Measurements from ENCODE around the gene RASAL2. TPM values are rescaled to one million over a fixed set of nuclear protein-coding genes. Genes with fewer than 3 reads are reported as not detected.
"Not testable (repeated sequence)": the region's sequence is repeated elsewhere in the genome, so short reads cannot be mapped to it uniquely, and the experiment has no call there.

Gene RASAL2
- total RNA-seq, 1 experiment from 2014 or later: 12.2 TPM

DNA sequence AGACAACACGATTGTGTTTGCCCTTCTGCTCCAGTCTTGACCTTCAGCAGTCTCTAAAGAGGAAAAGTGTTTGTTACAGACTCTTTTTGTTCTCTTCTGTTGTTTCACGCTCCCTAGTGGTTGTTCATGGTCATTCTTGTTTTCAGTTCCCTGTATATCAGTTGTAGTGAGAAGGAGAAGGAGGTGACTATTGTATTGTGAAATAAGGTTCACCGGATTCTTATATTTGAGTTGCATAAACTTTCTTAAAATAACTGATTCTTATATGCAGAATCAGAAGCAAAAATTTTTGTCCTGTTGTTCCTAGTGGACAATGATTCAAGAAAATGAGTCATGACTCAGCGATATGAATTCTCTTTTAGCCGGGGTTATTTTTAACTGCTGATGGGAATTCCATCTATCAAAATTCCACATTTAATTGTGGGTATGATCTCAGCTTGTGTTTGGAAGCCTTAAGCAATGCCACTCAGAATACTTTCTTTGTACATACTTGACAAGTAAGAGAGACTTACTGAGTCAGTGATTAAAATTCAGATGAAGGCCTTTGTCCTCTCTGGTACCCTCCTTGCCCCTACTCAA is 250.7 kb downstream of the RASAL2 start:
- DNase-seq (ENCODE audit: low read depth): peak; percentile 48

GRCh38 chr1:178345238-178345637 is 251.3 kb downstream of the RASAL2 start:
- no peak for DNase-seq (ENCODE audit: low read depth)

DNA sequence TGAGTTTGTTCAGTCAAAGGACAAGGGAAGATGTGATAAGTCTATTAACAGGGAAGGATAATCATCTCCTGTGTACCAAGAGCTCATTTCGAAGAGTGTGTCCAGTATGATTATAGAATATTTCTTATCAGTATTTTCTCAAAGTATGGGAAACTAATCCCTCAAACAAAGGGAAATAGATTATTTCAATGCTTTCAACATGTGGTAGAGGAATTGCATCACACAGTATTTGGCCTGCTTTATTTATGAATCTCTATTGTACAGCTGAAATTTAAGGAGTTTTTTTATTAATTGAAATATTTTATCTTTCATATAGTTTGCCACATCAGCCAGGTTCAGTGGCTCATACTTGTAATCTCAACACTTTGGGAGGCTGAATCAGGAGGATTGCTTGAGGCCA is 251.9 kb downstream of the RASAL2 start:
- DNase-seq (ENCODE audit: low read depth): no peak

GRCh38 chr1:178349801-178350200 is 255.9 kb downstream of the RASAL2 start:
- no peak for DNase-seq (ENCODE audit: low read depth)

- DNase-seq (ENCODE audit: low read depth): not testable (repeated sequence)
Observed at GRCh38 chr1:178351911-178352310, 258.0 kb downstream of the RASAL2 start.

DNA sequence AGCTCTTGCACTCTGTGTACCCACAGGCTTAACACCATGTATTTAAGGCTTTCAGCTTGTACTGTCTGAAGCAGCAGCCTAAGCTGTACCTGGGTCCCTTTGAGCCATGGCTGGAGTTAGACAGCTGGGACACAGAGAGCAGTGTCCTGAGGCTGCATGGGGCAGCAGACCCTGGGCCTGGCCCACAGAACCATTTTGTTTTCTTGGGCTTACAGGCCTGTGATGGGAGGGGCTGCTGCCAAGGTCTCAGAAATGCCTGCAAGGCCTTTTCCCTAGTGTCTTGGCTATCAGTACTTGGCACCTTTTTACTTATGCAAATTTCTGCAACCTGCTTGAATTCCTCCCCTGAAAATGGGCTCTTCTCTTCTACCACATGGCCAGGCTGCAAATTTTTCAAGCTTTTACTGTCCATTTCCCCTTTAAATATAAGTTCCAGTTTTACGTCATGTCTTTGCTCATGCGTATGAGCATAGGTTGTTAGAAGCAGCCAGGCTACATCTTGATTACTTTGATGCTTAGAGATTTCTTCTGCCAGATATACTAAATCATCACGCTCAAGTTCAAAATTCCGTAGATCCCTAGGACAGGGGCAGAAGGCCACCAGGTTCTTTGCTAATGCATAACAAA is 259.0 kb downstream of the RASAL2 start:
- DNase-seq (ENCODE audit: low read depth): no peak

DNA sequence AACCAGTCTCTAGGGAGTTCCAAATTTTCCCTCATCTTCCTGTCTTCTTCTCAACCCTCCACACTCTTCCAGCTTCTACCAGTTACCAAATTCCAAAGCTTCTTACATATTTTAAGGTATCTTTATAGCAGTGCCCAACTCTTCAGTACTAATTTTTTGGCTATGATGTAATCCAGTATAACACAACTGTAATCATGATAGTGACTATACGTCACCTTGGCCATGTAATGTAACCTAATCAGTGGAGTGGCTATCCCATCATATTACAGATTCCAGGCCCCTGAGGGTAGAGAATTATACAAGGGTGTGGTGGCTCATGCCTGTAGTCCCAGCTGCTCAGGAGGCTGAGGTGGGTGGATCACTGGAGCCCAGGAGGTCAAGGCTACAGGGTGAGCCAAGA is 259.6 kb downstream of the RASAL2 start:
- peak; percentile 3 for DNase-seq (ENCODE audit: low read depth)

- DNase-seq (ENCODE audit: low read depth): peak; percentile 5
Observed at GRCh38 chr1:178354816-178355215, 260.9 kb downstream of the RASAL2 start.

DNA sequence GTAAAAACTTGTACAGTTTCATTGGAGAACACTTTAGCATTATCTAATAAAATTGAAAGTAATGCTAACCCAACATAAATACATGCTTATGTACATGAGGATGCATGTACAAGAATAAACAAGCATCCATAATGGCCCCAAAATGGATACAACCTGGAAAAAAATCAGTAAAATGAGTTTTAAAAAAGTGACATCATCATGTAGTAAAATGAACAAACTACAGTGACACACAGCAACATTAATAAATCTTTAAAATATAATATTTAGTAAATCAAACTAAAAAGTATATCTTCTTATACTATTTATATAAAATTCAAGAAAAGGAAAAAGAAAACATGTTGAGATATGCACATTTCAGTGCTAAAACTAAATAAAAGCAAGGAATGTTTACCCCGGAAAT is 262.4 kb downstream of the RASAL2 start:
- DNase-seq (ENCODE audit: low read depth): no peak

DNA sequence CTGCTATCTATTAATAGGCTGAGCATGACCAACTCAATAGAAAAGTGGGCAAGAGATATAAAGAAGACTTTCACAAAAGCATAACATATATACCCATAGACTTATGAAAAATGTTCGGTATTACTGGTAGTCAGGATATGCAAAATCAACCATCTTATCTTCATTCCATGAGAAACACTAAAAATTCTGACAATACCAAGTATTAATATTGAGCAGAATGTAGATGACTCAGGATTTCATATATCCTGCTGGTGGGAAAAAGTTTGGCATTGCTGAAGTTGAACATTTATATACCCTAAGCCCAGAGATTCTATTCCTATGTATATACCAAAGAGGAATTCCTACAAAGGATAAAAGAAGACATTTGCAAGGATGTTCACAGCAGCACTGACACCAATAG is 264.6 kb downstream of the RASAL2 start:
- DNase-seq (ENCODE audit: low read depth): no peak

GRCh38 chr1:178360421-178360820 is 266.5 kb downstream of the RASAL2 start:
- DNase-seq (ENCODE audit: low read depth): no peak

- peak; percentile 23 for DNase-seq (ENCODE audit: low read depth)
Observed at GRCh38 chr1:178361847-178362246, 267.9 kb downstream of the RASAL2 start.

GRCh38 chr1:178362747-178363146 is 268.8 kb downstream of the RASAL2 start:
- no peak for DNase-seq (ENCODE audit: low read depth)

- no peak for DNase-seq (ENCODE audit: low read depth)
Observed at GRCh38 chr1:178364782-178365181, 270.9 kb downstream of the RASAL2 start.

- no peak for DNase-seq (ENCODE audit: low read depth)
Observed at GRCh38 chr1:178367151-178367550, 273.2 kb downstream of the RASAL2 start.

- DNase-seq (ENCODE audit: low read depth): no peak
Observed at GRCh38 chr1:178368208-178368607, 274.3 kb downstream of the RASAL2 start.

DNA sequence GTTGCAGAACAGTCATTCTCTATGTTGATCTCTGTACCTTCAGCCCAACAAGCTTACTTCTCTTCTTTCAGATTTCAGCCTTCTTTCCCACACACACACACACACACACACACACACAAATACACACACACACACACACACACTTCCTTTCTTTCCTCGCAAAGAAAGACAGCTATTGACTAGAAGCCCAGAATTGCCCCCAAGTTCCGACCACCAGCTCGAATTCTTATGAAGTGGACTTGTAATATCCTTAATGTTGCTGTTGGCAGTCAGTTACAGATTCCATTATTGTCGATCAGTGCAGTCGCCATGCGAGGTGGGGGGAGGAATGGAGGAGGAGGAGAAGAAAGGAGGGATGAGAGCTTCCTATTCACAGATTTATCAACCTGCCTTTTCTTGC is 277.3 kb downstream of the RASAL2 start:
- DNase-seq (ENCODE audit: low read depth): no peak

DNA sequence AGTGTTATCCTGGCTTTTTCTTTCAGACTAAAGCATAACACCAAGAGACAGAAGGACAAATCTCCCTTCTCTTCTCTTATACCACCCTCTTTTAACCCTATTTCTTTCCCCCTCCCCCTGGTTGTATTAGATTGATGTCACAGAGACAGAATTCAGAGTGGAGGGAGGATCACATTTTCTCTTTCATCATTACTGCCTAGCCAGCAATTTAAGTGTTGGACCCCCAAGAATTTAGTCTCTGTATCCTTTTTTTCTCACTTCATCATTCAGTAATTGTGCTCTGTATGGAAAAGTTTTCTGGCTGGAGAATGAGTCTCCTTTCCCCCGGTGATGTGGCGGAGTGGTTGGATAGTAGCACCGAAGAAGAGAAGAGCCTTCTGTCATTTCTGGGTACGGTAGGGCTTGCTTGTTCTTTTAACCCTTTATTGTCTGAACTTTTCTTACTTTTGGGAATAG is 278.1 kb downstream of the RASAL2 start:
- DNase-seq (ENCODE audit: low read depth): no peak

- no peak for DNase-seq (ENCODE audit: low read depth)
Observed at GRCh38 chr1:178374016-178374415, 280.1 kb downstream of the RASAL2 start.

DNA sequence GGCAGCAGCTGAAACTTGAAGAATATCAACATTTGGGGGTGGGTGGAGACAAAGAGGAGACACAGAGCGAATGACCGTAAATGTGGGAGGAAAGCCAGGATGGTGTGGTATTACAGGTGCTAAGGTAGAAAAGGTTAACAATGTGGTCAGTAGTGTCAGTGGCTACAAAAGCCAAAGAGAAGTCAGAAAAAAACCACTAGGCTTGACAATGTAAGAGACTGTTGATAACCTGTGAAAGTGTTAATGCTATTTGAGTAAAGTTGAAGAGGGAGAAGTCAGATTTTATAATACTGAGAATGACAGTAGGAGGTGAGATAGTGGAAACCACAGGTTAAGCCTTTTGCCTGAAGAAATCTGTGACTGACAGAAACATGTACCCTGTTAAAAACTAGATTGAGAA is 282.1 kb downstream of the RASAL2 start:
- no peak for DNase-seq (ENCODE audit: low read depth)

GRCh38 chr1:178379807-178380206 is 285.9 kb downstream of the RASAL2 start:
- no peak for DNase-seq (ENCODE audit: low read depth)

- no peak for DNase-seq (ENCODE audit: low read depth)
Observed at GRCh38 chr1:178382372-178382771, 288.5 kb downstream of the RASAL2 start.

- DNase-seq (ENCODE audit: low read depth): no peak
Observed at GRCh38 chr1:178385662-178386061, 291.8 kb downstream of the RASAL2 start.

Measured in Daoy (cell line).